A673 (cell line): ENCODE data around the gene SPG11. TPM values are rescaled to one million over a fixed set of nuclear protein-coding genes. Genes with fewer than 3 reads are reported as not detected.

ENCODE experiments used
- BruUV-seq: library from RNA; stranded (reverse); fragments of 400-500 nt; replicated peaks from 2 replicates; lab custom pipeline; 2021; lab: Mats Ljungman, UMichigan
- CTCF ChIA-PET: fragments of 300-600 bp; sonication (Branson Sonifier 250); formaldehyde crosslinking; loops from one replicate; lab custom pipeline; 2022; ENCODE audit warnings: antibody characterized with exemption; lab: Charles Lee
- POLR2A ChIA-PET: fragments of 300-600 bp; sonication (Branson Sonifier 250); formaldehyde crosslinking; loops from one replicate; lab custom pipeline; 2022; ENCODE audit warnings: antibody characterized with exemption; ENCODE audit not compliant: low non-redundant PET; lab: Charles Lee
- DNase-seq: peaks from one replicate; pipeline ENCODE4 v3.0.0-alpha.2; 2015; ENCODE audit warnings: low spot score
- H3K27ac ChIP-seq: fragments of 200-600 bp; sonication (generic); 2 replicates; pipeline ENCODE4 v1.5.1; 2016; ENCODE audit warnings: mixed run types, low read depth, mild to moderate bottlenecking, mixed read lengths, antibody characterized with exemption, low read length; ENCODE audit not compliant: poor library complexity, severe bottlenecking
- H3K27me3 ChIP-seq: fragments of 200-600 bp; sonication (generic); replicated peaks from 2 replicates; pipeline ENCODE4 v1.6.1; 2017; ENCODE audit warnings: mixed run types, low read depth, mild to moderate bottlenecking, mixed read lengths, antibody characterized with exemption, low read length; ENCODE audit not compliant: insufficient read depth, poor library complexity
- H3K36me3 ChIP-seq: fragments of 200-600 bp; sonication (generic); 2 replicates; pipeline ENCODE4 v1.6.1; 2016; ENCODE audit warnings: mixed run types, mild to moderate bottlenecking, mixed read lengths, antibody characterized with exemption, low read length; ENCODE audit not compliant: insufficient read depth, poor library complexity, severe bottlenecking
- H3K4me1 ChIP-seq: fragments of 200-600 bp; sonication (generic); 2 replicates; pipeline ENCODE4 v1.6.1; 2017; ENCODE audit warnings: mixed run types, mild to moderate bottlenecking, mixed read lengths, antibody characterized with exemption, low read length; ENCODE audit not compliant: insufficient read depth, poor library complexity, severe bottlenecking
- H3K4me3 ChIP-seq: fragments of 200-600 bp; sonication (generic); 2 replicates; pipeline ENCODE4 v1.5.1; 2016; ENCODE audit warnings: low read depth, mixed run types, mild to moderate bottlenecking, mixed read lengths, low read length; ENCODE audit not compliant: poor library complexity, severe bottlenecking
- H3K9me3 ChIP-seq: fragments of 200-600 bp; sonication (generic); 2 replicates; pipeline ENCODE4 v1.6.1; 2016; ENCODE audit warnings: mixed run types, low read depth, mild to moderate bottlenecking, mixed read lengths, antibody characterized with exemption, low read length; ENCODE audit not compliant: poor library complexity, severe bottlenecking
- EZH2 ChIP-seq: fragments of 200-600 bp; sonication (generic); IDR thresholded peaks from 2 replicates; pipeline ENCODE4 v1.6.1; 2017; ENCODE audit warnings: borderline replicate concordance, low read depth, mild to moderate bottlenecking, mixed read lengths, antibody characterized with exemption, low read length; ENCODE audit not compliant: poor library complexity, severe bottlenecking
- intact Hi-C: fragments of 100-400 bp; cut with micrococcal nuclease; formaldehyde crosslinking; loops from one replicate; pipeline ENCODE4 v1.10.0; 2022; ENCODE audit not compliant: unreplicated experiment
- total RNA-seq: library from RNA; stranded (reverse); gene quantifications from 2 replicates; pipeline ENCODE4 v1.2.3, GENCODE V29; 2021
- TF ChIP-seq, protein P1 (sequence below): fragments of 300-800, 200-600 bp; sonication (generic); conservative IDR thresholded peaks from 2 replicates; pipeline ENCODE4 v1.5.1; 2017; ENCODE audit warnings: low read depth, mild to moderate bottlenecking, antibody characterized with exemption, low read length, moderate library complexity, mixed read lengths

Gene SPG11
- total RNA-seq, 1 experiment from 2014 or later, result 55.4 TPM

DNA sequence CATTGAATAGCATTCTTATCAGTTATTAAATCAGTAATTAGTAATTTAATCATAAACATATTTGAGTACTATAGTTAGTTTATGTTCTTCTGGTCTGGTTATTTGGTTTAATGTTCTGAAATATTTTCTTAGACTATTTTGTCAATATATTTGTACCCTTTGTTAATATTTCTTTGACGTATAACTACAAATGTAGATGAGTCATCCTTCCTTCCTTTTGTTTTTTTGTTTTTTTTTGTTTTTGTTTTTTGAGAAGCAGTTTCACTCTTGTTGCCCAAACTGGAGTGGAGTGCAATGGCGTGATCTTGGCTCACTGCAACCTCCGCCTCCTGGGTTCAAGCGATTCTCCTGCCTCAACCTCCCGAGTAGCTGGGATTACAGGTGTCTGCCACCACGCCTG is 143.9 kb downstream of the SPG11 start:
- no peak for DNase-seq
- Histone ChIP-seq H3K27me3 (no peaks in the 10 kb centered on the region), H3K27ac (no peak overlapping the region), H3K9me3 (no peaks in the 10 kb centered on the region), H3K4me3 (no peak overlapping the region), H3K4me1 (no peaks in the 10 kb centered on the region), H3K36me3 (peaks cover 58% of the 10 kb centered on the region)
- no TSS peak for BruUV-seq
- no peak for TF ChIP-seq EZH2
- TF ChIP-seq, protein P1, sequence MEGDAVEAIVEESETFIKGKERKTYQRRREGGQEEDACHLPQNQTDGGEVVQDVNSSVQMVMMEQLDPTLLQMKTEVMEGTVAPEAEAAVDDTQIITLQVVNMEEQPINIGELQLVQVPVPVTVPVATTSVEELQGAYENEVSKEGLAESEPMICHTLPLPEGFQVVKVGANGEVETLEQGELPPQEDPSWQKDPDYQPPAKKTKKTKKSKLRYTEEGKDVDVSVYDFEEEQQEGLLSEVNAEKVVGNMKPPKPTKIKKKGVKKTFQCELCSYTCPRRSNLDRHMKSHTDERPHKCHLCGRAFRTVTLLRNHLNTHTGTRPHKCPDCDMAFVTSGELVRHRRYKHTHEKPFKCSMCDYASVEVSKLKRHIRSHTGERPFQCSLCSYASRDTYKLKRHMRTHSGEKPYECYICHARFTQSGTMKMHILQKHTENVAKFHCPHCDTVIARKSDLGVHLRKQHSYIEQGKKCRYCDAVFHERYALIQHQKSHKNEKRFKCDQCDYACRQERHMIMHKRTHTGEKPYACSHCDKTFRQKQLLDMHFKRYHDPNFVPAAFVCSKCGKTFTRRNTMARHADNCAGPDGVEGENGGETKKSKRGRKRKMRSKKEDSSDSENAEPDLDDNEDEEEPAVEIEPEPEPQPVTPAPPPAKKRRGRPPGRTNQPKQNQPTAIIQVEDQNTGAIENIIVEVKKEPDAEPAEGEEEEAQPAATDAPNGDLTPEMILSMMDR, result no peak
- intact Hi-C loops, result no loop called here
- ChIA-PET POLR2A (no interaction called here), CTCF (no interaction called here)

DNA sequence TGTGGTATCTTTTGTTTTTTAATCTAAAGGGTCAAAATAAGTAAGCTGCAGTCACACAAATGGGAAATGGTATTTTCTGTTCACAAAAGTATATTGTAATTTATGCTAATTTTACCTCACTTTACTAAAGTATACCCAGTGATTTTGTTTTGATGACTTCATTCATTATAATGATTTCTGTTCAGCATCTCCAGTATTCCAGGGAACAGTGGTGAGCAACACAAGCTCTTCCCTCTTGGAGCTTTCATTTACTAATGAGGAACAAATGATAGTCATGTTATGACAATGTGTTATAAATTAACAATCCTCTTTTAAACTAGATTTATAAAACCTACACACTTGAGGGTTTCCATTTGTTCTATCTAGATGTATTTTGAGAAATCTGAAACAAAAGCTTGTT is 147.0 kb downstream of the SPG11 start:
- Histone ChIP-seq H3K4me1 (no peaks in the 10 kb centered on the region), H3K36me3 (peaks cover 54% of the 10 kb centered on the region), H3K4me3 (no peak overlapping the region), H3K9me3 (no peaks in the 10 kb centered on the region), H3K27ac (no peak overlapping the region), H3K27me3 (no peaks in the 10 kb centered on the region)
- DNase-seq, result no peak
- POLR2A ChIA-PET, result interaction anchor here (0.6 kb wide), 1 partner anchor 138 kb away, joined by 5 read pairs; no protein-coding TSS in a partner anchor
- TF ChIP-seq, protein P1, result no peak
- no peak for TF ChIP-seq EZH2
- intact Hi-C loops, result no loop called here
- CTCF ChIA-PET, result no interaction called here
- no TSS peak for BruUV-seq

Other genes with a start within 250 kb of the SPG11 start
- 98.6 and 99.7 TPM in 2 replicates for gene CTDSPL2, start 236.0 kb downstream of the SPG11 start, total RNA-seq
- 176 and 208 TPM in 2 replicates for gene EIF3J, start 126.5 kb downstream of the SPG11 start, total RNA-seq
- gene PATL2, start 47.7 kb upstream of the SPG11 start, total RNA-seq, result 1.2 and 1.6 TPM in 2 replicates
- 1,596 and 1,873 TPM in 2 replicates for gene B2M, start 47.9 kb upstream of the SPG11 start, total RNA-seq
- 61.0 and 64.4 TPM in 2 replicates for gene TRIM69, start 72.9 kb upstream of the SPG11 start, total RNA-seq